Osteoblast (primary cell): ENCODE results near the gene C10orf71. TPM values are rescaled to one million over a fixed set of nuclear protein-coding genes. Genes with fewer than 3 reads are reported as not detected.

Experiments used
- DNase-seq: peaks from one replicate; pipeline ENCODE4 v3.0.0; 2011; ENCODE audit warnings: low spot score, mixed read lengths; ENCODE audit not compliant: insufficient read length; ENCODE audit errors: missing footprints
- H2AFZ ChIP-seq: 2 replicates; pipeline ENCODE4 v1.6.0; 2011; ENCODE audit warnings: mild to moderate bottlenecking, low read length
- H3K27ac ChIP-seq: 2 replicates; pipeline ENCODE4 v1.5.1; 2011; ENCODE audit warnings: mild to moderate bottlenecking, low read depth, low read length, moderate library complexity
- H3K27me3 ChIP-seq: 2 replicates; pipeline ENCODE4 v1.6.0; 2012; ENCODE audit warnings: mild to moderate bottlenecking, control low read depth, inconsistent platforms, low read length, moderate library complexity; ENCODE audit not compliant: insufficient read depth
- H3K36me3 ChIP-seq: 2 replicates; pipeline ENCODE4 v1.5.1; 2011; ENCODE audit warnings: mild to moderate bottlenecking, low read length, control low read depth, moderate library complexity; ENCODE audit not compliant: insufficient read depth
- H3K4me1 ChIP-seq: 2 replicates; pipeline ENCODE4 v1.5.1; 2011; ENCODE audit warnings: mild to moderate bottlenecking, low read length, control low read depth, moderate library complexity; ENCODE audit not compliant: insufficient read depth
- H3K4me2 ChIP-seq: 2 replicates; pipeline ENCODE4 v1.6.0; 2011; ENCODE audit warnings: mild to moderate bottlenecking, low read length; ENCODE audit not compliant: insufficient read depth
- H3K4me3 ChIP-seq: fragments of 200-600 bp; sonication (generic); 3 replicates; pipeline ENCODE4 v1.5.1; 2012; ENCODE audit warnings: mild to moderate bottlenecking, low read length, inconsistent platforms; ENCODE audit not compliant: insufficient read depth
- H3K79me2 ChIP-seq: 2 replicates; pipeline ENCODE4 v1.6.0; 2012; ENCODE audit warnings: mild to moderate bottlenecking, low read length, control low read depth, inconsistent platforms; ENCODE audit not compliant: insufficient read depth
- H3K9me3 ChIP-seq: 2 replicates; pipeline ENCODE4 v1.5.1; 2011; ENCODE audit warnings: low read depth, low read length, control low read depth
- H4K20me1 ChIP-seq: 2 replicates; pipeline ENCODE4 v1.6.0; 2012; ENCODE audit warnings: mild to moderate bottlenecking, low read length, control low read depth; ENCODE audit not compliant: insufficient read depth
- CTCF ChIP-seq: IDR thresholded peaks from 2 replicates; pipeline ENCODE4 v1.5.1; 2011; ENCODE audit warnings: mild to moderate bottlenecking, low read depth, low read length, moderate library complexity; ENCODE audit errors: extremely low read depth
- total RNA-seq: library from RNA; depleted of rRNA; stranded (reverse); fragments of >200 nt; gene quantifications from 2 replicates; pipeline ENCODE4 v1.2.3, GENCODE V29; 2012

C10orf71 gene
- total RNA-seq, 1 donor = not detected

- H3K27me3 ChIP-seq = no peaks in the 10 kb centered on the region
- no peak overlapping the region for H3K4me2 ChIP-seq
- no peak for DNase-seq
- no peaks in the 10 kb centered on the region for H4K20me1 ChIP-seq
- H2AFZ ChIP-seq = no peak overlapping the region
- no peak overlapping the region for H3K27ac ChIP-seq
- peaks cover 22% of the 10 kb centered on the region for H3K4me1 ChIP-seq
- no peak for TF ChIP-seq CTCF
- H3K36me3 ChIP-seq = no peaks in the 10 kb centered on the region
- no peaks in the 10 kb centered on the region for H3K9me3 ChIP-seq
- no peaks in the 10 kb centered on the region for H3K79me2 ChIP-seq
- no peak overlapping the region for H3K4me3 ChIP-seq
Measured at GRCh38 chr10:49273626-49274025, 25.3 kb upstream of the C10orf71 start.

DNA sequence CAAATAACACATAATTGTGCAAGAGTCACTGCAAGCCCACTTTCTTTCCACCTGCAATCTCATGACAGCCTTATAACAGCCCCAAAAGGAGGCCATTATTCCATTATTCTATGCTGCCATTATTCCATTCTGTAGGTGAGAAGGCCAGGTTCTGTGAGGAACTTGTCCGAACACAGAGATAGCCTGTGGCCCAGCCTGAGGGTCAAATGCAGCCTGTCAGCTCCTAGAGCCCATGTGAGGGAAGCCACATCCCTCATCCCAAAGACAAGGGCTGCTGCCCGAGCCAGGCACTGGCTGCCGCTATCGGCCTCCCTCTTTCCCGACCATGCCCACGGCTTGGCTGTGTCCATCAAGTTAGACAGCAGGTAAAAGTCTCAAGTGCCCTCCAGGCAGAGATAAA, 24.1 kb upstream of the C10orf71 start:
- no peak for DNase-seq
- no peak for TF ChIP-seq CTCF
- no peak overlapping the region for H3K4me3 ChIP-seq

DNA sequence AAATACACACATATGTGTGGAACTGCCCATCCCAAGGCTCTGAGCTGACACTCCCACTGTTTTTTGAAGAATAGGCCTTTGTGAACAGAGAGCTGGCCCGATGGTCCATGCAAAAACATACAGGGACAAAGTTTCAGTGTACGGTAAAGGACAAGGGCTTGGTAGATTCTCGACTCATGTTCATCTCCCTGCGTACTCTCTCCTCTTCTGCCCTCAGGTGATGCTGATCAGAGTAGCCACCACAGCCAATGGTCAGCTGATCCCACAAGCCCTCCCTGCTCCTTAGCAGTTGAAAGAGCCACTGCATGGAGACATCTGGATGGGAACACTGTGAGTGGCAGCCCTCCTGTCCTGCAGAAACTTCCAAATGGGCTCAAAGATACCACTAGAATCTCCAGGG, 23.1 kb upstream of the C10orf71 start:
- Histone ChIP-seq H3K79me2 (no peaks in the 10 kb centered on the region), H4K20me1 (no peaks in the 10 kb centered on the region), H3K36me3 (no peaks in the 10 kb centered on the region), H3K4me3 (no peak overlapping the region), H2AFZ (no peak overlapping the region), H3K27ac (no peak overlapping the region), H3K4me2 (no peak overlapping the region), H3K9me3 (no peaks in the 10 kb centered on the region), H3K4me1 (peaks cover 30% of the 10 kb centered on the region), H3K27me3 (no peaks in the 10 kb centered on the region)
- no peak for TF ChIP-seq CTCF
- DNase-seq = no peak

More for the DNA sequence above, 24.1 kb upstream of the C10orf71 start:
- no peak overlapping the region for H3K27ac ChIP-seq
- H3K4me1 ChIP-seq = peaks cover 28% of the 10 kb centered on the region
- no peaks in the 10 kb centered on the region for H4K20me1 ChIP-seq
- H3K27me3 ChIP-seq = no peaks in the 10 kb centered on the region
- H3K9me3 ChIP-seq = no peaks in the 10 kb centered on the region
- H3K36me3 ChIP-seq = no peaks in the 10 kb centered on the region
- no peak overlapping the region for H3K4me2 ChIP-seq
- H3K79me2 ChIP-seq = no peaks in the 10 kb centered on the region
- no peak overlapping the region for H2AFZ ChIP-seq

- Histone ChIP-seq H2AFZ (no peak overlapping the region), H3K27me3 (no peaks in the 10 kb centered on the region), H3K36me3 (no peaks in the 10 kb centered on the region), H3K9me3 (no peaks in the 10 kb centered on the region), H3K79me2 (no peaks in the 10 kb centered on the region), H3K4me3 (no peak overlapping the region), H3K4me1 (peaks cover 28% of the 10 kb centered on the region), H3K4me2 (no peak overlapping the region), H3K27ac (no peak overlapping the region), H4K20me1 (no peaks in the 10 kb centered on the region)
- no peak for TF ChIP-seq CTCF
- no peak for DNase-seq
Measured at GRCh38 chr10:49276596-49276995, 22.4 kb upstream of the C10orf71 start.
